K562 (cell line): ENCODE data around the gene DVL2. TPM values are rescaled to one million over a fixed set of nuclear protein-coding genes. Genes with fewer than 3 reads are reported as not detected.

Experiments
- ATAC-seq: fragments of 200-7000 bp; cut with Tn5 transposase; 3 replicates; pipeline ENCODE4 v1.9.1; 2020; ENCODE audit warnings: moderate library complexity
- BruUV-seq: library from RNA; stranded (reverse); fragments of 400-500 nt; replicated peaks from 2 replicates; lab custom pipeline; 2021; lab: Mats Ljungman, UMichigan
- CTCF ChIA-PET: fragments of 300-600 bp; formaldehyde crosslinking; extraction: SDS; loops from one replicate; lab custom pipeline; 2021; ENCODE audit warnings: low intra/inter-chr PET ratio; lab: Yijun Ruan, JAX
- POLR2A ChIA-PET: fragments of 300-600, 350-650 bp; sonication (Branson Sonifier 250); formaldehyde crosslinking; extraction: SDS; loops from one replicate; lab custom pipeline; 2021; ENCODE audit warnings: antibody characterized with exemption, inconsistent platforms; lab: Yijun Ruan, JAX
- DNase-seq, 4 experiments: peaks; one replicate each; pipeline versions ENCODE4 v3.0.0 to v3.0.0-alpha.2; 2011 to 2018; ENCODE audit warnings: low spot score in 3 of 4, mixed read lengths in 3 of 4; ENCODE audit errors: extremely low read depth in 1 of 4
- FAIRE-seq: peaks from 2 replicates; lab custom pipeline; 2011; peaks lifted over from hg19 to GRCh38; lab: Jason Lieb, UNC
- H2AFZ ChIP-seq: 2 replicates; pipeline ENCODE4 v1.6.0; 2011; ENCODE audit warnings: low read depth, low read length, control low read depth, inconsistent platforms
- H3K27ac ChIP-seq: fragments of 200-600 bp; 3 replicates; pipeline ENCODE4 v1.8.0; 2011; ENCODE audit warnings: low read depth, mild to moderate bottlenecking, control low read depth, inconsistent platforms, low read length, moderate library complexity, mixed read lengths; ENCODE audit errors: extremely low read depth
- H3K27me3 ChIP-seq, 2 experiments: fragments of 300-600 bp in 1 of 2; 2 replicates in 1 of 2; 3 replicates in 1 of 2; pipeline versions ENCODE4 v1.6.0 to v1.8.0; 2011; ENCODE audit warnings: inconsistent platforms in 2 of 2, low read length in 2 of 2, mild to moderate bottlenecking in 1 of 2, mixed read lengths in 1 of 2, moderate library complexity in 1 of 2; ENCODE audit not compliant: control insufficient read depth in 2 of 2, insufficient read depth in 2 of 2
- H3K36me3 ChIP-seq: fragments of 300-600 bp; 3 replicates; pipeline ENCODE4 v1.8.0; 2011; ENCODE audit warnings: mild to moderate bottlenecking, low read length, inconsistent platforms; ENCODE audit not compliant: control insufficient read depth, insufficient read depth
- H3K4me1 ChIP-seq, 2 experiments: fragments of 200-600 bp in 1 of 2; replicated peaks in 1 of 2; 2 replicates in 1 of 2; 3 replicates in 1 of 2; pipeline versions ENCODE4 v1.5.1 to v1.8.0; 2011; ENCODE audit warnings: inconsistent platforms in 2 of 2, low read length in 2 of 2, mild to moderate bottlenecking in 1 of 2, mixed read lengths in 1 of 2, moderate library complexity in 1 of 2; ENCODE audit not compliant: control insufficient read depth in 2 of 2, insufficient read depth in 2 of 2
- H3K4me2 ChIP-seq: 2 replicates; pipeline ENCODE4 v1.6.1; 2011; ENCODE audit warnings: low read length, control low read depth, inconsistent platforms, mixed read lengths; ENCODE audit not compliant: insufficient read depth
- H3K4me3 ChIP-seq: fragments of 200-600 bp; sonication (generic), shearing (Covaris generic); 2 replicates; pipeline ENCODE4 v1.5.1; 2016; ENCODE audit warnings: control low read depth, inconsistent platforms
- H3K79me2 ChIP-seq: fragments of 200-600 bp; 3 replicates; pipeline ENCODE4 v1.8.0; 2011; ENCODE audit warnings: low read length, inconsistent platforms; ENCODE audit not compliant: control insufficient read depth, insufficient read depth
- H3K9ac ChIP-seq, 2 experiments: 2 replicates each; pipeline versions ENCODE4 v1.6.0 to v1.6.1; 2011; ENCODE audit warnings: low read depth in 2 of 2, low read length in 2 of 2, control low read depth in 1 of 2, inconsistent platforms in 1 of 2, mild to moderate bottlenecking in 1 of 2, mixed read lengths in 1 of 2; ENCODE audit not compliant: insufficient read depth in 1 of 2
- H3K9me1 ChIP-seq: one replicate; pipeline ENCODE4 v1.6.0; 2011; ENCODE audit warnings: inconsistent platforms, mild to moderate bottlenecking, low read length, moderate library complexity; ENCODE audit not compliant: control insufficient read depth, insufficient read depth
- H3K9me3 ChIP-seq: replicated peaks from 2 replicates; pipeline ENCODE4 v1.5.1; 2011; ENCODE audit warnings: low read depth, low read length, inconsistent platforms; ENCODE audit not compliant: control insufficient read depth, insufficient read depth
- H4K20me1 ChIP-seq: replicated peaks from 2 replicates; pipeline ENCODE4 v1.6.1; 2011; ENCODE audit warnings: low read length, inconsistent platforms, mixed read lengths; ENCODE audit not compliant: control insufficient read depth, insufficient read depth
- BRD4 ChIP-seq: fragments of 200-600 bp; sonication (generic); IDR thresholded peaks from 2 replicates; pipeline ENCODE4 v1.6.1; 2017; ENCODE audit warnings: inconsistent platforms
- CBX2 ChIP-seq: fragments of 200-600 bp; sonication (generic); IDR thresholded peaks from one replicate; pipeline ENCODE4 v1.6.1; 2012; ENCODE audit warnings: mild to moderate bottlenecking, low read length, inconsistent platforms; ENCODE audit not compliant: insufficient read depth, poor library complexity, severe bottlenecking
- DACH1 ChIP-seq: fragments of 450-650 bp; IDR thresholded peaks from 2 replicates; pipeline ENCODE4 v1.6.1; 2018; ENCODE audit not compliant: partially characterized antibody
- HMBOX1 ChIP-seq: sonication (generic); IDR thresholded peaks from 2 replicates; pipeline ENCODE4 v1.6.1; 2016
- MEIS2 ChIP-seq: fragments of 450-650 bp; IDR thresholded peaks from 2 replicates; pipeline ENCODE4 v1.6.1; 2014; ENCODE audit warnings: mild to moderate bottlenecking; ENCODE audit not compliant: partially characterized antibody
- NR2F6 ChIP-seq: fragments of 450-650 bp; formaldehyde crosslinking; IDR thresholded peaks from 2 replicates; pipeline ENCODE4 v1.4.0; 2020; ENCODE audit warnings: mild to moderate bottlenecking
- PKNOX1 ChIP-seq: fragments of 450-650 bp; IDR thresholded peaks from 2 replicates; pipeline ENCODE4 v1.6.1; 2016
- SRF ChIP-seq, 2 experiments: fragments of 250-450, 450-650 bp in 1 of 2; sonication (Bioruptor Pico) in 1 of 2; sonication (generic) in 1 of 2; formaldehyde crosslinking; IDR thresholded peaks; 2 replicates each; pipeline versions ENCODE4 v1.5.0 to v1.5.1; 2020 to 2022; ENCODE audit warnings: mild to moderate bottlenecking in 1 of 2, missing genetic modification reagents in 1 of 2
- TRIM28 ChIP-seq: fragments of 450-650 bp; IDR thresholded peaks from 2 replicates; pipeline ENCODE4 v1.6.1; 2017
- ZNF395 ChIP-seq: fragments of 200-800 bp; sonication (Bioruptor generic); IDR thresholded peaks from 2 replicates; pipeline ENCODE4 v1.6.1; 2017; ENCODE audit warnings: missing genetic modification characterization, missing compliant biosample characterization
- WGBS: fragments of 100-300 bp; shearing (Covaris generic); methylation state at CpG from one replicate; pipeline ENCODE4 v1.1.6; 2016; ENCODE audit warnings: low coverage, mixed read lengths; ENCODE audit not compliant: insufficient coverage; ENCODE audit errors: missing lambda C conversion rate; 5-methylcytosine and 5-hydroxymethylcytosine counted together
- in situ Hi-C: fragments of 300-500 bp; cut with MboI; formaldehyde crosslinking; loops from 4 replicates; pipeline ENCODE4 v1.15.0; 2018; ENCODE audit warnings: inconsistent platforms, mixed read lengths
- intact Hi-C: fragments of 100-400 bp; cut with micrococcal nuclease; formaldehyde crosslinking; loops from 2 replicates; pipeline ENCODE4 v1.14.2; 2022
- polyA plus RNA-seq, 8 experiments: library from polyadenylated mRNA; depleted of rRNA in 4 of 8; stranded (reverse) in 5 of 8; unstranded in 3 of 8; fragments of >200 nt; fragmentation: Nextera tagmentation in 2 of 8; fragmentation: Illumina TruSeq in 1 of 8; extraction: Ambion mirVana in 2 of 8; extraction: Trizol in 1 of 8; gene quantifications; 2 replicates each; pipeline versions ENCODE4 v1.2.1 to v1.2.3, GENCODE V29; 2011 to 2014; ENCODE audit warnings: inconsistent platforms in 1 of 8, missing spikeins in 1 of 8
- total RNA-seq, 7 experiments: library from RNA; depleted of rRNA in 6 of 7; stranded (reverse); fragments of >200 nt in 6 of 7; fragmentation: Illumina TruSeq in 2 of 7; extraction: Trizol in 2 of 7; gene quantifications; 2 replicates each; pipeline versions ENCODE4 v1.2.1 to v1.2.3, GENCODE V29; 2011 to 2021; ENCODE audit warnings: low replicate concordance in 1 of 7
- TF ChIP-seq, protein P1 (sequence below), 2 experiments: IDR thresholded peaks in 1 of 2; conservative IDR thresholded peaks in 1 of 2; 2 replicates each; pipeline ENCODE4 v1.6.1; 2016; ENCODE audit warnings: low read depth in 2 of 2, mild to moderate bottlenecking in 1 of 2, missing compliant biosample characterization in 1 of 2, missing genetic modification characterization in 1 of 2, moderate library complexity in 1 of 2
- TF ChIP-seq, protein P2 (sequence below): fragments of 250-450 bp; sonication (Bioruptor Pico); IDR thresholded peaks from 2 replicates; pipeline ENCODE4 v1.5.0; 2021

DVL2 gene
- total and polyA plus RNA-seq, 9 of the 15 experiments (the other 6 are each of a cell fraction or from before 2014, with no cell fraction given), result 1.3 to 49.5 (median 24.3) TPM

GRCh38 chr17:7232114-7232513 lies 2.2 kb downstream of the DVL2 start:
- no peak overlapping the region for H2AFZ ChIP-seq
- no peaks in the 10 kb centered on the region for H3K27me3 ChIP-seq
- H3K36me3 ChIP-seq, result peaks cover 71% of the 10 kb centered on the region; the same call in 2 of the 3 replicates
- in situ Hi-C loops (no loop called here), intact Hi-C loops (no loop called here)
- peaks cover 7% of the 10 kb centered on the region for H4K20me1 ChIP-seq
- H3K4me3 ChIP-seq, result peak overlapping the region; percentile 73
- BruUV-seq, result TSS peak; percentile 17
- CTCF ChIA-PET, result no interaction called here
- H3K4me2 ChIP-seq, result peak overlapping the region; percentile 81
- DNase-seq, result no peak
- POLR2A ChIA-PET, result interaction anchor here (6.6 kb wide), 1 partner anchor 10 kb away, joined by 73 read pairs; the partner anchor contains the start of genes ACADVL and DLG4
- peaks cover 4% of the 10 kb centered on the region for H3K9me1 ChIP-seq
- peak overlapping the region; percentile 46; the same call in 2 of the 3 replicates for H3K27ac ChIP-seq
- H3K4me1 ChIP-seq, result peaks cover 25 to 30% of the 10 kb centered on the region in 2 experiments; a peak in 4 of 5 replicates
- FAIRE-seq, result peak; percentile 23
- H3K9ac ChIP-seq, result peak overlapping the region in 1 of 2 experiments; percentile 45; a peak in 3 of 4 replicates
- peaks cover 66% of the 10 kb centered on the region for H3K79me2 ChIP-seq
- WGBS, result 13% methylated on average over 5 of the region's 5 CpGs
- H3K9me3 ChIP-seq, result no peaks in the 10 kb centered on the region
- ATAC-seq, result no peak
- TF ChIP-seq NR2F6 (CRISPR knock-in tag) (no peak), PKNOX1 (peak; percentile 68), SRF (CRISPR knock-in tag; IDR thresholded peaks at IDR 0.05) (peak; percentile 80 to 97; a peak in 3 of 4 replicates), BRD4 (no peak), MEIS2 (peak; percentile 90), ZNF395 (CRISPR knock-in tag) (0 out of 2 replicates have a peak, but pooled peaks have one; percentile 15), DACH1 (no peak), TRIM28 (no peak), HMBOX1 (0 out of 2 replicates have a peak, but pooled peaks have one; percentile 37), CBX2 (no peak)
- TF ChIP-seq, protein P1, sequence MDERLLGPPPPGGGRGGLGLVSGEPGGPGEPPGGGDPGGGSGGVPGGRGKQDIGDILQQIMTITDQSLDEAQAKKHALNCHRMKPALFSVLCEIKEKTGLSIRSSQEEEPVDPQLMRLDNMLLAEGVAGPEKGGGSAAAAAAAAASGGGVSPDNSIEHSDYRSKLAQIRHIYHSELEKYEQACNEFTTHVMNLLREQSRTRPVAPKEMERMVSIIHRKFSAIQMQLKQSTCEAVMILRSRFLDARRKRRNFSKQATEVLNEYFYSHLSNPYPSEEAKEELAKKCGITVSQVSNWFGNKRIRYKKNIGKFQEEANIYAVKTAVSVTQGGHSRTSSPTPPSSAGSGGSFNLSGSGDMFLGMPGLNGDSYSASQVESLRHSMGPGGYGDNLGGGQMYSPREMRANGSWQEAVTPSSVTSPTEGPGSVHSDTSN (CRISPR knock-in tag; IDR thresholded peaks at IDR 0.05; ENCODE audit: low read depth), result no peak
- TF ChIP-seq, protein P1 (tag; conservative IDR thresholded peaks at IDR 0.05; ENCODE audit: low read depth), result peak; percentile 83
- TF ChIP-seq, protein P2, sequence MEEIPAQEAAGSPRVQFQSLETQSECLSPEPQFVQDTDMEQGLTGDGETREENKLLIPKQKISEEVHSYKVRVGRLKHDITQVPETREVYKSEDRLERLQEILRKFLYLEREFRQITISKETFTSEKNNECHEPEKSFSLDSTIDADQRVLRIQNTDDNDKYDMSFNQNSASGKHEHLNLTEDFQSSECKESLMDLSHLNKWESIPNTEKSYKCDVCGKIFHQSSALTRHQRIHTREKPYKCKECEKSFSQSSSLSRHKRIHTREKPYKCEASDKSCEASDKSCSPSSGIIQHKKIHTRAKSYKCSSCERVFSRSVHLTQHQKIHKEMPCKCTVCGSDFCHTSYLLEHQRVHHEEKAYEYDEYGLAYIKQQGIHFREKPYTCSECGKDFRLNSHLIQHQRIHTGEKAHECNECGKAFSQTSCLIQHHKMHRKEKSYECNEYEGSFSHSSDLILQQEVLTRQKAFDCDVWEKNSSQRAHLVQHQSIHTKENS (CRISPR knock-in tag), result no peak
